HPDE6-E6E7 (cell line): Measurements from ENCODE around the gene SSR4.
A peak's percentile ranks its signal among the peaks of the same experiment; 100 is the strongest.

Experiments
- DNase-seq: peaks from one replicate; pipeline ENCODE4 v3.0.0; 2011; ENCODE audit warnings: missing footprints; ENCODE audit errors: extremely low spot score

Gene SSR4

DNA sequence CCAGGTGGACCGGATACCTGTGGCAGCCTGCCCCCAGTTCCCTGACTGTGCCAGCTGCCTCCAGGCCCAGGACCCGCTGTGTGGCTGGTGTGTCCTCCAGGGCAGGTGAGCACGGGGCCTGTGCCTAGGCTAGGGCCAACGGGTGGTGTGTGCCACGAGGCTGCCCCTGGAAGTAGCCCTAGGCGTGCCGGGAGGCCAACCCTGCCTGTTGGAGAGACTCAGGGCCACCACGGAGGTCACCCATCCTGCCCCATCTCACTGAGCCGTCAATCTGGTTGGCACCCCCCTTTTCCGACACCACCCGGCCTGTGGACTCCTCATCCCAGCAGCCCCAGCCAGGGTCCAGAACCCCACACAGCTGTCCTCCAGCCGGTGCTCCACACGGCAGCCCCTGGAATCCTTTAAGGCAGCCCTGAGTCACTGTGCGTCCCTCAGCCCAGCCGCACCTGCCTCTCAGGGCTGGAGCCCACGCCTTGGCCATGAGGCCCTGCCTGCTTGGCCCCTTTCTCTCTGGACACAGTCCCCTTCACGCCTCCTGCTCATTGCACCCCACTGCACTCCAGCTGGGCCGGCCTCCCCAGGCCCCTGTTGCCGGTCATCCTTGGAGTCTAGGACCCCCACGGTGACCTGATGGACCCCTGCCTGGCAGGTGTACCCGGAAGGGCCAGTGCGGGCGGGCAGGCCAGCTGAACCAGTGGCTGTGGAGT is 25.2 kb upstream of the SSR4 start:
- DNase-seq, result no peak

DNA sequence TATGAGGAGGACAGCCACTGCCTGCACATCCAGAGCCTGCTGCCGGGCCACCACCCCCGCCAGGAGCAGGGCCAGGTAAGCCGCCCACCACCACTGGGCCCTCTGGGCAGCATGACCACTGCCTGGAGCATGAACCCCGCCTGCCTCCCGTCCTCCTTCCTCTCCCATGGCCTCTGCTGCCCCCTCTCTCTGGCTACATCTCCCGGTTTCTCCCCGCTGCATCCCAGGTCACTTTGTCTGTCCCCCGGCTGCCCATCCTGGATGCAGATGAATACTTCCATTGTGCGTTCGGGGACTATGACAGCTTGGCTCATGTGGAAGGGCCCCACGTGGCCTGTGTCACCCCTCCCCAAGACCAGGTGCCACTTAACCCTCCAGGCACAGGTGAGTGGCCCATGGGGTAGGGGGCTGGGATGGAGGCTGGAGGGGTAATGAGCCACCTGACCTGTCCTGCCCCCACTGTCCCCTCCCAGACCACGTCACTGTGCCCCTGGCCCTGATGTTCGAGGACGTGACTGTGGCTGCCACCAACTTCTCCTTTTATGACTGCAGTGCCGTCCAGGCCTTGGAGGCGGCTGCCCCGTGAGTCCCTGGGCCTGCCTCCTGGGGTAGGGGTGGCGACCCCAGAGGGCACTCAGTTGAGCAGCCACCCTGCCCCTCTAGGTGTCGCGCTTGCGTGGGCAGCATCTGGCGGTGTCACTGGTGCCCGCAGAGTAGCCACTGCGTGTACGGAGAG is 24.4 kb upstream of the SSR4 start:
- no peak for DNase-seq

DNA sequence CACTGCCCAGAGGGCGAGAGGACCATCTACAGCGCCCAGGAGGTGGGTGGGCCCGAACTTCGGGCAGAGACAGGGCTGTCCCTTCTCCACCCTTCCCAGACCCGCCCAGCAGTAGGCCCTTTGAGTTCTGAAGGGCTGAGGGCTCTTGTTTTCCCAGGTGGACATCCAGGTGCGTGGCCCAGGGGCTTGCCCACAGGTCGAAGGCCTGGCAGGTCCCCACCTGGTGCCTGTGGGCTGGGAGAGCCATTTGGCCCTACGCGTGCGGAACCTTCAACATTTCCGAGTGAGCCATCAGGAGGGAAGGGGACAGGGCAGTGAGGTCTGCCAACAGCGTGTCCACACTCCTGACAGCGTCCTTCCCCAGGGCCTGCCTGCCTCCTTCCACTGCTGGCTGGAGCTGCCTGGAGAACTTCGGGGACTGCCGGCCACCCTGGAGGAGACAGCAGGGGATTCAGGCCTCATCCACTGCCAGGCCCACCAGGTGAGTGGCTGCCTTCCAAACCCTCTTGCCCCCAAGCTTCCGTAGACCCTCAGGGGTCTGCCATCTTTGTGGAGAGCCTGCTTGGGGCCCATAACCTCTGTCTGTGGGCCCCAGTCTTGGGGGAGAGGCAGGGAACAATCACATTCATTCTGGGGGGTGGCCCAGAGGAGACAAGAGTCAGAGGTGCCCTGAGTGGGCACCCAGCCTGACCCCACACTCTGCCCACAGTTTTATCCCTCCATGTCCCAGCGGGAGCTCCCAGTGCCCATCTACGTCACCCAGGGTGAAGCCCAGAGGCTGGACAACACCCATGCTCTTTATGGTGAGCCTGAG is 23.7 kb upstream of the SSR4 start:
- no peak for DNase-seq

DNA sequence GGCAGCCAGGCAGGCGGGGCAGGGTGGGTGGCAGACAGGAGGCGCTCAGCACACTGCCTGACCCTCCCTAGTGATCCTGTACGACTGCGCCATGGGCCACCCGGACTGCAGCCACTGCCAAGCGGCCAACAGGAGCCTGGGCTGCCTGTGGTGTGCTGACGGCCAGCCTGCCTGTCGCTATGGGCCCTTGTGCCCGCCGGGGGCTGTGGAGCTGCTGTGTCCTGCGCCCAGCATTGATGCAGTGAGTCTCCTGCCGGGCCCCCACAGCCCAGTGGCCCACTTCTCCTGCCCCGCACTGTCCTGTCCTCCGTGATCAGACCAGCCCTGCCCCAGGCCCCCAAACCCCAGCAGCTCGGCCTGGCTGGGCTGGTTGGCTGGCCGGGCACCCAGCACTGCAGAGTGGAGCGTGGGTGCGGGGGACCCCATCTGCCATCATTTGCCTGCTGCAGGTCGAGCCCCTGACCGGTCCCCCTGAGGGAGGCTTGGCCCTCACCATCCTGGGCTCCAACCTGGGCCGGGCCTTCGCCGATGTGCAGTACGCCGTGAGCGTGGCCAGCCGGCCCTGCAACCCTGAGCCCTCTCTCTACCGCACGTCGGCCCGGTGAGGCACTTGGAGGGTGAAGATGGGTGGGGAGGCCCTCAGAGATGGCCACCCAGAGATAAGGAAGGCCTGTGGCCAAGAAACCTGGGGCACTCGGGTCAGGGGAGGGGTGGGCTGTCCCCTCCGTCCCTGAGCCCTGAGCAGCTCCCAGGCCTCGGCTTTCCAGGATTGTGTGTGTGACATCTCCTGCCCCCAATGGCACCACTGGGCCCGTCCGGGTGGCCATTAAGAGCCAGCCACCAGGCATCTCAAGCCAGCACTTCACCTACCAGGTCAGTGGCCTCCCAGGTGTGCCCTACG is 22.8 kb upstream of the SSR4 start:
- DNase-seq, result no peak

DNA sequence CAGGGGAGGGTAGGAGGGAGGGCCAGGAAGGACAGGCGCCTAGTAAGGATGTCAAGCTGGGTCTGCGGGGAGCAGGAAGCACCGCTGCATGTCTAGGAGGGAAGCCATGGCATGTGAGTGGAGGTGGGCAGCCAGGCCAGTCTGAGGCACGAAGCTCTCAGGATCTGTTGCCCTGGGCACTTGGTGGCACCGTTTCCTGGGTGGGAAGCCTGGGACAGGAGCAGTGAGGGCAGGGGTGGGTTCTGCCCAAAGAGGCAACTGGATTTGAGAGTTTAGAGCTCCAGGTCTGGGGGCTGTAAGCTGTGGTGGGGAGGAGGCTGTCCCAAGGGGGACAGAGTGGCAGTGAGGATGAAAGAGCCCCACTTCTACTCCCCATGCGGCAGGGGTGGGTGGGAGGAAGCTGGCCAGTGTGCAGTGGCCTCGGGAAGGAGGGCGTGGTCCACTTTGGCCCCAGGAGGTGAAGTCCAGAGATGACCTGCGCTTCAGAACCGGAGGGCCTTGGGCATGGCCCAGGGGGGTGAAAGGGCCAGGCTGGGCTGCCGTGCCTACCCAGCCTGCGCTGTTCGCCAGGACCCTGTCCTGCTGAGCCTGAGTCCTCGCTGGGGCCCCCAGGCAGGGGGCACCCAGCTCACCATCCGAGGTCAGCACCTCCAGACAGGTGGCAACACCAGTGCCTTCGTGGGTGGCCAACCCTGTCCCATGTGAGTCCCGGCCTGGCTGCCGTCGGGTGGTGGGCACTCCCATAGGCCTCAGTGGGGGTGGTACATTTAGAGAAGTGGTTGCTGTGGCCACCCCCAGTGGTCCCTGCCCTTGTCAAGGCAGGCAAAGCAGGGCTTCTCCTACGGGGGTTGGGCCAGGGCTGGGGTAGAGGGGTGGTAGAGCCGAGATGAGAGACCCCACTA is 21.9 kb upstream of the SSR4 start:
- DNase-seq, result no peak

DNA sequence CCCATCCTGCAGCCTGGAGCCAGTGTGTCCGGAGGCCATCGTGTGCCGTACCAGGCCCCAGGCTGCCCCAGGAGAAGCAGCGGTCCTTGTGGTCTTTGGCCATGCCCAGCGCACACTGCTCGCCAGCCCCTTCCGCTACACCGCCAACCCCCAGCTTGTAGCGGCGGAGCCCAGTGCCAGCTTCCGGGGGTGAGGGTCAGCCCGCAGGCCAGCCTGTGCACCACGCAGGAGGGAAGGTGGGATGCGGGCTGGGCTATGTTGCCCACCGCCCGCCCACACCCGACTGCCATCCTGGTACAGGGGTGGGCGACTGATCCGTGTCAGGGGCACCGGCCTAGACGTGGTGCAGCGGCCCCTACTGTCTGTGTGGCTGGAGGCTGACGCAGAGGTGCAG is 21.3 kb upstream of the SSR4 start:
- no peak for DNase-seq

DNA sequence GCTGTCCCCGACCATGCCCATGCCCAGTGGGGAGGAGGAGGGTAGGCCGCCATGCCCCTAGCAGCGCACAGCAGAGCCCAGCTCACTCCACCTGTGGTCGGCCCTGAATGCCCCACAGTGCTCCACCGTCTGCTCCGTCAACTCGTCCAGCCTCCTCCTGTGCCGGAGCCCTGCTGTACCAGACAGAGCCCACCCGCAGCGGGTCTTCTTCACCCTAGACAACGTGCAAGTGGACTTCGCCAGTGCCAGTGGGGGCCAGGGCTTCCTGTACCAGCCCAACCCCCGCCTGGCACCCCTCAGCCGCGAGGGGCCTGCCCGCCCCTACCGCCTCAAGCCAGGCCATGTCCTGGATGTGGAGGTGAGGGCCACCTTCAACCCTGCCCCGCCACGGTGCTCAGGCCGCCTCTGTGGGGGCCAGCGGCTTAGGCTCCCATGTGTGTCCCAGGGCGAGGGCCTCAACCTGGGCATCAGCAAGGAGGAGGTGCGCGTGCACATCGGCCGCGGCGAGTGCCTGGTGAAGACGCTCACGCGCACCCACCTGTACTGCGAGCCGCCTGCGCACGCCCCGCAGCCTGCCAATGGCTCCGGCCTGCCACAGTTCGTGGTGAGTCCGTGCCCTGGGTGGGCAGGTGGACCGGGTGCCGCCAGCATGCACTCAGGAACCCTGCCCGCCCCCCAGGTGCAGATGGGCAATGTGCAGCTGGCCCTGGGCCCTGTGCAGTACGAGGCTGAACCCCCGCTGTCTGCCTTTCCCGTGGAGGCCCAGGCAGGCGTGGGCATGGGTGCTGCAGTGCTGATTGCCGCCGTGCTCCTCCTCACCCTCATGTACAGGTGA is 20.5 kb upstream of the SSR4 start:
- no peak for DNase-seq

DNA sequence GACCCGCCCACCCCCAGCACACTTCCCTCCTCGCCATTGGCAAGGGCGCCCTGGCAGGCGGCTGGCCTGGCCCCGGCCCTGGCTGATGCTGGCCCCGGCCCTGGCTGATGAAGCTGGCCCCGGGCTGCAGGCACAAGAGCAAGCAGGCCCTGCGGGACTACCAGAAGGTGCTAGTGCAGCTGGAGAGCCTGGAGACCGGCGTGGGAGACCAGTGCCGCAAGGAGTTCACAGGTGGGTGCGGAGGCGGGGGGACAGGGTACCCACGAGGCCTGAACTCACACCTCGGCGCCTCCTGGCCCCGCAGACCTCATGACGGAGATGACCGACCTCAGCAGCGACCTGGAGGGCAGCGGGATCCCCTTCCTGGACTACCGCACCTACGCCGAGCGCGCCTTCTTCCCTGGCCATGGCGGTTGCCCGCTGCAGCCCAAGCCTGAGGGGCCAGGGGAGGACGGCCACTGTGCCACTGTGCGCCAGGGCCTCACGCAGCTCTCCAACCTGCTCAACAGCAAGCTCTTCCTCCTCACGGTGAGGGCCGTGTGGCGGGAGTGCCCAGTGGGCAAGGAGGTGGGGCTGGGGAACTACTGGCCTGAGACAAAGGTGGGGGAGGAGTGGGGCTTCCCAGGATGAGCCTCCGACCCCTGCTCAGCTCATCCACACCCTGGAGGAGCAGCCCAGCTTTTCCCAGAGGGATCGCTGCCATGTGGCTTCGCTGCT is 19.7 kb upstream of the SSR4 start:
- DNase-seq, result no peak

DNA sequence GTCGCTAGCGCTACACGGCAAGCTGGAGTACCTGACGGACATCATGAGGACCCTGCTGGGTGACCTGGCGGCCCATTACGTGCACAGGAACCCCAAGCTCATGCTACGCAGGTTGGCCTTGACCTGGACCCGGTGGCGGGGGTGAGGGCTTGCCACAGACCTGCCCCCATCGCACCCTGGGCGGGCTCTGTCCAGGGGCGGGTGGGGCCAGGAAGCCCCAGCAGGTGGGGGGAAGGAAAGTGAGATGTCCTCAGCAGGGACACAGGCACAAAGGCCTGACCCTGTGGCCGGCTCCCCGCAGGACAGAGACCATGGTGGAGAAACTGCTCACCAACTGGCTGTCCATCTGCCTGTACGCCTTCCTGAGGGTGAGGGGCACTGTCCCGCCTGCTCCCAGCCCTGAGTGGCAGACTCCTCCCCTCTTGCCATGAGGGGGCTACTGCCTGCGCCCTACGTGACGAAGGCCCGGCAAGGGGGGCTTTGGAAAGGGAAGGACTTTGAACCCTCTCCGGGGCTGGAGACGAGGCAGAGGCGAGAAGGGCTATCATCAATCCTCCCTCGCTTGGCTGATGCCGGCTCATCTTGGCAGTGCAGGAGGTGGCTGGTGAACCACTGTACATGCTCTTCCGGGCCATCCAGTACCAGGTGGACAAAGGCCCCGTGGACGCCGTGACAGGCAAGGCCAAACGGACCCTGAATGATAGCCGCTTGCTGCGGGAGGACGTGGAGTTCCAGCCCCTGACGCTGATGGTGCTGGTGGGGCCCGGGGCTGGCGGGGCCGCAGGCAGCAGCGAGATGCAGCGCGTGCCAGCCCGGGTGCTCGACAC is 19.0 kb upstream of the SSR4 start:
- DNase-seq, result no peak

DNA sequence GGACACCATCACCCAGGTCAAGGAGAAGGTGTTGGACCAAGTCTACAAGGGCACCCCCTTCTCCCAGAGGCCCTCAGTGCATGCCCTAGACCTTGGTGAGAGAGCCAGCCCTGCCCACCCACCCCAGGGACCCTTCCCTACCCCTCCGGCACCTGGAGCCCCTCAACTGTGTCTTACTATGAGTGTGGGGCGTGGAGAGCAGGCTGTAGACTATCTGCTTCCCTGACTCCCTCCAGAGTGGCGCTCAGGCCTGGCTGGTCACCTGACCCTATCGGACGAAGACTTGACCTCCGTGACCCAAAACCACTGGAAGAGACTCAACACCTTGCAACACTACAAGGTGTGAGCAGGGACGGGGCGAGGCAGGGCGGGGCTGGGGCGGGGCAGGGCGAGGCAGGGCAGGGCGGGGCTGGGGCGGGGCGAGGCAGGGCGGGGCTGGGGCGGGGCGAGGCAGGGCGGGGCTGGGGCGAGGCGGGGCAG is 18.3 kb upstream of the SSR4 start:
- DNase-seq, result no peak

DNA sequence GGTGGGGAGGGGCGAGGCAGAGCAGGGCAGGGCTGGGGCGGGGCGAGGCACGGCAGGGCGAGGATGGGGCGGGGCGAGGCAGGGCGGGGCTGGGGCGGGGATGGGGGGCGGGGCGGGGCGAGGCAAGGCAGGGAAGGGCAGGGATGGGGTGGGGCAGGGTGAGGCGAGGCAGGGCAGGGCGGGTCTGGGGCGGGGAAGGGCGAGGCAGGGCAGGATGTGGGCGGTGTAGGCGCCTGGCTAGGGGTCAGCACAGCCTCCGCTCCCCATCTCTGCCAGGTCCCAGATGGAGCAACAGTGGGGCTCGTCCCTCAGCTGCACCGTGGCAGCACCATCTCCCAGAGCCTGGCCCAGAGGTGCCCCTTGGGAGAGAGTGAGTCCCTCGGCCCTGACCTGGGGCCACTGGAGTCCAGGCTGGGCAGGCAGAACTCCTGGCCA is 17.8 kb upstream of the SSR4 start:
- no peak for DNase-seq

DNA sequence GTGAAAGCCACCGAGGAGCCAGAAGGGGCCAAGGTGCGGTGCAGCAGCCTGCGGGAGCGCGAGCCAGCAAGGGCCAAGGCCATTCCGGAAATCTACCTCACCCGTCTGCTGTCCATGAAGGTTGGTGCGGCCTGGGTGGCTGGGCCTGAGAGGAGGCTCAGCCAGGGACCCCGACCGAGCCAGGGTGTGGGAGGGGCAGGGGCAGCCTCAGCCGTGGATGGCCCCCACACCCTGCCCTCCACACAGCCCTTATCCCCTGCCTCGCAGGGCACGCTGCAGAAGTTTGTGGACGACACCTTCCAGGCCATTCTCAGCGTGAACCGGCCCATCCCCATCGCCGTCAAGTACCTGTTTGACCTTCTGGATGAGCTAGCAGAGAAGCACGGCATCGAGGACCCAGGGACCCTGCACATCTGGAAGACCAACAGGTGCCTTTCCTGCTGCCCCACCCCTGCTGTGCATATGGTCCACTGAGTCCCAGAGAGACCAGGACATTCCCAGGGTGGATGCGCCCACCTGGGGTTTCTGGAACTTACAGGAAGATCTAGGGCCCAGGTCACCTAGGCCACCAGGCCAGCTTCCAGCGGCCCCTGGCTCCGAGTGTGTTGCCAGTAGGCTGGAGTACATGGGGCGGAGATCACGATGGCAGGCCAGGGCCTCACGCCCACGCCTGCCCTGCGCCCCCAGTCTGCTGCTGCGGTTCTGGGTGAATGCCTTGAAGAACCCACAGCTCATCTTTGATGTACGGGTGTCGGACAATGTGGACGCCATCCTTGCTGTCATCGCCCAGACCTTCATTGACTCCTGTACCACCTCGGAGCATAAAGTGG is 17.0 kb upstream of the SSR4 start:
- DNase-seq, result no peak

DNA sequence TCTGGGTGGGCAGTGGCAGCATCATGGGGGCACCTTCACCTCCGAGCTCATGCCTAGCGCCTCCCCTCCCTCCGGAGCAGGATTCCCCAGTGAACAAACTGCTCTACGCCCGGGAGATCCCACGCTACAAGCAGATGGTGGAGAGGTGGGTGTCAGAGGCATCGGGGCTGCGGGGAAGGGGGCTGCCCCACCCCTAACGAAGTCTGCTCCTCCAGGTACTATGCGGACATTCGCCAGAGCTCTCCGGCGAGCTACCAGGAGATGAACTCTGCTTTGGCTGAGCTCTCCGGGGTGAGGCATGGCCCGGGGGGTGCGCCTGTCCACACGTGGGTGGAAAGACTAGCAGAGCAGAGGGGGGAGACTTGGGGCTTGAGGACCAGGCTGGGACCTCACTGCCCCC is 16.3 kb upstream of the SSR4 start:
- no peak for DNase-seq

DNA sequence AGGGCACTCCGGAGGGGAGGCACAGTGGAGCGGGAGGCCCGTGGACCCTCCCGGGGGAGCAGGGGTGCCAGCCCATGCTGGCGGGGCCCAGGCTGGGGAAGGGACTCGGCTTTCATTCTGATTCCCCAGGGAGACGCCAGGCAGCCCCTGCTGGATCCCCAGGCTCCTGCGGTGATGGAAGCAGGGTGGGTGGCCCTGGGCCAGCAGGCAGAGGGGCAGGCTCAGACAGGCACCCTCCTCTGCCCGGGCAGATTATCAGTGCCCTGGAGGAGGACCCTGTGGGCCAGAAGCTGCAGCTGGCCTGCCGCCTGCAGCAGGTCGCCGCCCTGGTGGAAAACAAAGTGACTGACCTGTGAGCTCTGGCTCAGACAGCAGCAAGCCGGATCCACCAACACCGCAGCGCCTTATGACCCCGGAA is 15.8 kb upstream of the SSR4 start:
- peak; percentile 56 for DNase-seq

DNA sequence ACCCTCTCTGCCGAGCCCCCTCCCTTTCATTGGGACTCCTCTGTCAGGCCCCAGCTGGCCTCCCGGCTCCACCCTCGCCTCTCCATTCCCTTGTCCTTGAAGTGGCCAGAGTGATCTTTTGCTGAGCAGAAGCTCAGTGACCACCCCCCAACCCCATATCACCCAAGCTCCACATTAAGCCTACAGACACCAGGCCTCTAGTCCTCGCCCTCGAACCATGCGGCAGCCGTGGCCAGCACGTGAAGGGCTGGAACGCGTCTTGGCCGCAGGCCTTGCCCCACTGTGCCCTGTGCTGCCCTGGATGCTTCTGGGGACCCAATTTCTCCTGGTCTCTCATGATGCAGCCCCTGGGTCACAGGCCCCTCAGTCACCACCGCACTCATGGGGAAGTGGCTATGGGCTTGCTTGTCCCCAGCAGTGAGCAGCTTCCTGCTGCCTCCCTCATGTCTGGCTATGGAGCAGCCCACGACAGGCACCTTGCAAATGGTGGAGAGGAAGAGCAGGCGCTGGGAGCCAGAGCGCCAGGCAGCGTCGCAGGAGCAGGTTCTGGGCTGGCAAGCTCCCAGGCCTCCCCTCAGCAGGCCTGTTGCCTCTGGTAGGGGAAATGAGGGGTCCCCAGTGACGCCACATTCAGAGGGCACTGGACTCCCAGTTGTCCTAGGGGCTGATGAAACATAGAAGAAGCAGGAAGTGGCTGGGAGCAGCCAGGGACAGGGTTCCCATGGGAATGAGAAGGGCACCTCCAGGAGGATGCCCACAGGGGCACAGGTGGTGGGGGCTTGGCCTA is 14.4 kb upstream of the SSR4 start:
- DNase-seq, result no peak
